Lung (tissue), 12 donors: ENCODE measurements around the gene CD19. TPM values are rescaled to one million over a fixed set of nuclear protein-coding genes. Genes with fewer than 3 reads are reported as not detected.

Experiments used
- ATAC-seq: fragments of 200-7000 bp; cut with Tn5 transposase; one replicate; pipeline ENCODE4 v1.9.1; 2020; ENCODE audit warnings: moderate number of reproducible peaks; ENCODE audit not compliant: insufficient read depth, low FRiP score
- DNase-seq, 3 donors: peaks; one replicate each; pipeline ENCODE4 v3.0.0-alpha.2; 2013 to 2017
- H3K27ac ChIP-seq, 2 donors: one replicate each; pipeline ENCODE4 v1.5.1; 2013; ENCODE audit warnings: mild to moderate bottlenecking in 2 of 2, moderate library complexity in 2 of 2, control low read depth in 1 of 2, inconsistent platforms in 1 of 2, low read depth in 1 of 2, low read length in 1 of 2
- H3K27me3 ChIP-seq, 3 donors: one replicate each; pipeline ENCODE4 v1.5.1; 2013; ENCODE audit warnings: low read length in 2 of 3; ENCODE audit not compliant: control insufficient read depth in 3 of 3, insufficient read depth in 3 of 3
- H3K36me3 ChIP-seq, 4 donors: one replicate each; pipeline ENCODE4 v1.5.1; 2013; ENCODE audit warnings: low read length in 4 of 4, mild to moderate bottlenecking in 1 of 4, moderate library complexity in 1 of 4; ENCODE audit not compliant: control insufficient read depth in 4 of 4, insufficient read depth in 4 of 4
- H3K4me1 ChIP-seq, 5 donors: one replicate each; pipeline ENCODE4 v1.5.1; 2013; ENCODE audit warnings: low read length in 5 of 5, mild to moderate bottlenecking in 2 of 5, moderate library complexity in 1 of 5; ENCODE audit not compliant: control insufficient read depth in 5 of 5, insufficient read depth in 5 of 5
- H3K4me3 ChIP-seq: one replicate; pipeline ENCODE4 v1.5.1; 2013; ENCODE audit warnings: mild to moderate bottlenecking, control low read depth, moderate library complexity
- H3K9ac ChIP-seq, 2 donors: one replicate each; pipeline ENCODE4 v1.5.1; 2013; ENCODE audit warnings: low read length in 2 of 2, control low read depth in 1 of 2; ENCODE audit not compliant: insufficient read depth in 1 of 2
- H3K9me3 ChIP-seq, 4 donors: one replicate each; pipeline ENCODE4 v1.5.1; 2013; ENCODE audit warnings: low read length in 3 of 4, mild to moderate bottlenecking in 1 of 4, moderate library complexity in 1 of 4; ENCODE audit not compliant: control insufficient read depth in 4 of 4, insufficient read depth in 3 of 4
- WGBS, 2 donors: extraction: QIAGEN DNeasy Blood & Tissue Kit; methylation state at CpG; one replicate each; pipeline ENCODE4 v1.1.7; 2013; 5-methylcytosine and 5-hydroxymethylcytosine counted together
- polyA plus RNA-seq, 2 donors: library from polyadenylated mRNA; stranded (reverse); fragments of 200-250 nt; gene quantifications; one replicate each; pipeline ENCODE4 v1.2.1, GENCODE V29; 2013
- total RNA-seq, 2 donors: library from RNA; depleted of rRNA in 1 of 2; stranded (reverse); fragments of >200 nt in 1 of 2; gene quantifications; one replicate each; pipeline ENCODE4 v1.2.1, GENCODE V29; 2014 to 2021
- TF ChIP-seq, protein P1 (sequence below): IDR thresholded peaks from 2 replicates; pipeline ENCODE4 v1.5.1; 2012; ENCODE audit warnings: mild to moderate bottlenecking; ENCODE audit errors: control extremely low read depth, extremely low read depth
- donor health status: control.
- donor health status: control.
- donor health status: Bipolar disorder and iron deficiency.
- donor health status: healthy.
- donor health status: DM: yes; HTN: yes; CAD: no.

The CD19 gene
- total and polyA plus RNA-seq, 4 donors = 0.33 to 2.8 (median 1.2) TPM

DNA sequence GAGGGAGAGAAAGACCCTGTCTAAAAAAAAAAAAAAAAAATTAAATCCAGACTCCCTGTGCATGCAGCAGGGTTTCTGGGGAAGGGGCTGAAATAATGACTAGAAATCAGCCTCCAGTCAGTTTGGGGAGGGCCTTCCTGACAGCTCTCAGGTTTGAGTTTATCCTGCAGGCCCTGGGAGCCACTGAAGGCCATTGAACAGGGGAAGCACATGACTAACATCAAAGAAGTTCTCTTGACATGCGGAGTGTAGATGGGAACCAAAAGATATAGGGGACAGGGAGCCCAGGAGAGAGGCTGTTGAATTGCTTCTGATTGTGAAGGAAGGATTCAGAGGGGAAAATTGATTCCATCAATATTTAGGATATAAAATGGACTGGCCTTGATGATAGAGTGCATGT is 4.0 kb upstream of the CD19 start:
- Histone ChIP-seq H3K4me1 (peaks cover 0 to 13% (median 6%) of the 10 kb centered on the region in 5 donors), H3K9me3 (no peaks in the 10 kb centered on the region), H3K27me3 (no peaks in the 10 kb centered on the region), H3K9ac (no peak overlapping the region), H3K27ac (no peak overlapping the region), H3K4me3 (no peak overlapping the region), H3K36me3 (no peaks in the 10 kb centered on the region)
- DNase-seq = no peak
- 86 to 89% methylated on average over 1 of the region's 1 CpG for WGBS, 2 donors
- ATAC-seq = no peak
- TF ChIP-seq, protein P1, sequence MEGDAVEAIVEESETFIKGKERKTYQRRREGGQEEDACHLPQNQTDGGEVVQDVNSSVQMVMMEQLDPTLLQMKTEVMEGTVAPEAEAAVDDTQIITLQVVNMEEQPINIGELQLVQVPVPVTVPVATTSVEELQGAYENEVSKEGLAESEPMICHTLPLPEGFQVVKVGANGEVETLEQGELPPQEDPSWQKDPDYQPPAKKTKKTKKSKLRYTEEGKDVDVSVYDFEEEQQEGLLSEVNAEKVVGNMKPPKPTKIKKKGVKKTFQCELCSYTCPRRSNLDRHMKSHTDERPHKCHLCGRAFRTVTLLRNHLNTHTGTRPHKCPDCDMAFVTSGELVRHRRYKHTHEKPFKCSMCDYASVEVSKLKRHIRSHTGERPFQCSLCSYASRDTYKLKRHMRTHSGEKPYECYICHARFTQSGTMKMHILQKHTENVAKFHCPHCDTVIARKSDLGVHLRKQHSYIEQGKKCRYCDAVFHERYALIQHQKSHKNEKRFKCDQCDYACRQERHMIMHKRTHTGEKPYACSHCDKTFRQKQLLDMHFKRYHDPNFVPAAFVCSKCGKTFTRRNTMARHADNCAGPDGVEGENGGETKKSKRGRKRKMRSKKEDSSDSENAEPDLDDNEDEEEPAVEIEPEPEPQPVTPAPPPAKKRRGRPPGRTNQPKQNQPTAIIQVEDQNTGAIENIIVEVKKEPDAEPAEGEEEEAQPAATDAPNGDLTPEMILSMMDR = no peak

DNA sequence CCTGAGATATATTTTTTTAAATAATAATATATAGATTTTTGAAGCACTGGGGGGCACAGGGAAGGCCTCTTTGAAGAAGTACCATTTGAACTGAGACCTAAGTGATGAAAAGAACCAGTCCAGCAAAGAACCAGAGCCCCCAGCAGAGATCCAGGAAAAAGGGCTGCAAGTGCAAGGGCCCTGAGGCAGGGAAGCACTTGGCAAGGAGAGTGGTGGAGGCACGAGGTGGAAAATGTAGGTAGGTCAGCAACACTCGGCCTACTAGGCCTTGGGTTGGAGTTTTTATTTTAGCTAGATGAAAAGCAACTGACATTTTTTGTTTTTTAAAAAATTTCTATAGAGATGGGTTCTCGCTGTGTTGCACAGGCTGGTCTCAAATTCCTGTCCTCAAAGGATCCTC is 1.6 kb upstream of the CD19 start:
- WGBS, 2 donors = 93% methylated on average over 3 of the region's 3 CpGs
- Histone ChIP-seq H3K9ac (no peak overlapping the region), H3K4me1 (peaks cover 0 to 2% (median 0%) of the 10 kb centered on the region in 5 donors), H3K27ac (no peak overlapping the region), H3K27me3 (no peaks in the 10 kb centered on the region), H3K36me3 (no peaks in the 10 kb centered on the region), H3K4me3 (no peak overlapping the region), H3K9me3 (no peaks in the 10 kb centered on the region)
- ATAC-seq (no peak), DNase-seq (no peak)
- TF ChIP-seq, protein P1 = no peak

DNA sequence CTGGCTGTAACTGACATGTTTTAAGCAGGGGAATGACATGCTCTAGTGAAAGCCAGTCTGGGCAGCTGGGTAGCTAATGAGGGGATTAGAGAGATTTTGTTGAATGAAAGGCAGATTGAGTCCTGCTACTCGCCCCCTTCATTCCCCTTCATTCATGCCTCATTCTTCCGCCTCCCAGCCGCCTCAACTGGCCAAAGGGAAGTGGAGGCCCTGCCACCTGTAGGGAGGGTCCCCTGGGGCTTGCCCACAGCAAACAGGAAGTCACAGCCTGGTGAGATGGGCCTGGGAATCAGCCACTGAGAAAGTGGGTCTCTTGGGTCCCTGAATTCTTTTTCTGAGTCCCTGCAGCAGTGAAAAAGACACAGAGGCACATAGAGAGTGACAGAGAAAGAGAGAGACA is 1.1 kb upstream of the CD19 start:
- Histone ChIP-seq H3K9me3 (no peaks in the 10 kb centered on the region), H3K27ac (no peak overlapping the region), H3K36me3 (no peaks in the 10 kb centered on the region), H3K9ac (no peak overlapping the region), H3K4me1 (no peaks in the 10 kb centered on the region), H3K27me3 (no peaks in the 10 kb centered on the region), H3K4me3 (no peak overlapping the region)
- ATAC-seq (no peak), DNase-seq (no peak)
- TF ChIP-seq, protein P1 = no peak
- WGBS, 2 donors = 22 to 73% methylated on average over 3 of the region's 3 CpGs

DNA sequence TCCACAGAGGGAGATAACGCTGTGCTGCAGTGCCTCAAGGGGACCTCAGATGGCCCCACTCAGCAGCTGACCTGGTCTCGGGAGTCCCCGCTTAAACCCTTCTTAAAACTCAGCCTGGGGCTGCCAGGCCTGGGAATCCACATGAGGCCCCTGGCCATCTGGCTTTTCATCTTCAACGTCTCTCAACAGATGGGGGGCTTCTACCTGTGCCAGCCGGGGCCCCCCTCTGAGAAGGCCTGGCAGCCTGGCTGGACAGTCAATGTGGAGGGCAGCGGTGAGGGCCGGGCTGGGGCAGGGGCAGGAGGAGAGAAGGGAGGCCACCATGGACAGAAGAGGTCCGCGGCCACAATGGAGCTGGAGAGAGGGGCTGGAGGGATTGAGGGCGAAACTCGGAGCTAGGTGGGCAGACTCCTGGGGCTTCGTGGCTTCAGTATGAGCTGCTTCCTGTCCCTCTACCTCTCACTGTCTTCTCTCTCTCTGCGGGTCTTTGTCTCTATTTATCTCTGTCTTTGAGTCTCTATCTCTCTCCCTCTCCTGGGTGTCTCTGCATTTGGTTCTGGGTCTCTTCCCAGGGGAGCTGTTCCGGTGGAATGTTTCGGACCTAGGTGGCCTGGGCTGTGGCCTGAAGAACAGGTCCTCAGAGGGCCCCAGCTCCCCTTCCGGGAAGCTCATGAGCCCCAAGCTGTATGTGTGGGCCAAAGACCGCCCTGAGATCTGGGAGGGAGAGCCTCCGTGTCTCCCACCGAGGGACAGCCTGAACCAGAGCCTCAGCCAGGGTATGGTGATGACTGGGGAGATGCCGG is 769 bp downstream of the CD19 start:
- Histone ChIP-seq H3K9ac (no peak overlapping the region), H3K9me3 (no peaks in the 10 kb centered on the region), H3K27me3 (no peaks in the 10 kb centered on the region), H3K4me3 (no peak overlapping the region), H3K4me1 (peaks cover 0 to 4% (median 0%) of the 10 kb centered on the region in 5 donors), H3K27ac (no peak overlapping the region), H3K36me3 (no peaks in the 10 kb centered on the region)
- DNase-seq = no peak
- TF ChIP-seq, protein P1 = no peak
- 90 to 93% methylated on average over 20 of the region's 20 CpGs for WGBS, 2 donors
- ATAC-seq = no peak
